SHP77 treated with DMSO at 0.1 percent for 48 hours (cell line): ENCODE data around the gene PRDM16.

Experiments used
- DNase-seq: peaks from one replicate; lab custom pipeline; 2025; lab: John Stamatoyannopoulos, UW

PRDM16 gene

DNA sequence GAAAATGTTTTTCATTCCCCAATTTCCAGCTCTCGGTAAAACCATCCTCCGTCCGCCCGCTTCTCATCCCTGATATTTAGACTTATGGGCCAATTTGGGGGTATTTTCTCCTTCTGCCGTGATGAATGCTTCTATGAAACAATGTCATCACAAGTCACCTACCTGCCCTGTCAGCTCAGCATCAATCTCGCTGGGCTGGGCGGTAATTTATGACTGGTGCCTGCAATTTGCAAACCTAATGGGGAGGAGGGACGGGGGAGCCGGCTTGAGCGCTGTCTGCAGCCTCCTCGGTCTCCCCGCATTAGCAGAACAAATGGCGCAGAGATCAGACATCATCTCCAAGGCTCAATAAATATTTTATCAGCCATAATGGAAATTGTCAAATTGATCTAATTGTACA, 72.1 kb downstream of the PRDM16 start:
- no peak for DNase-seq

DNA sequence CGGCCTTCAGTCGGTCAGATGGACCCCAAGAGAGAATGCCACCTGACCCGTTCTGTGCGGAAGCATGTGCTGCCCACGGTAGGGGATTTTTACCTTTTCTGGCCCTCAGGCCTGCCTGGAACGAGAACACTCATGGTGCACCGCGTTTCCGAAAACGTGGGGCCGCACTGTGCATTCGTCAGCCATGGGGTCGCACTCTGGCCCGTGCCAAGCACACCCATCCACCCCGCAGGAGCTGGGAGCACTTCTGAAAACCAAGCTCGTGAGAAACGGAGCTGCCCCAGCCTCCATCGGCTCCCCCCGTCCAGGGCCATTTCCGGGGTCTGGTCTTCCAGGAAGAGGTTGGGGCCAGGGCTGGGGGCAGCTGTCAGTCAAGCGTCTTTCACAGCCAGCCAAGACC, 72.8 kb downstream of the PRDM16 start:
- no peak for DNase-seq

DNA sequence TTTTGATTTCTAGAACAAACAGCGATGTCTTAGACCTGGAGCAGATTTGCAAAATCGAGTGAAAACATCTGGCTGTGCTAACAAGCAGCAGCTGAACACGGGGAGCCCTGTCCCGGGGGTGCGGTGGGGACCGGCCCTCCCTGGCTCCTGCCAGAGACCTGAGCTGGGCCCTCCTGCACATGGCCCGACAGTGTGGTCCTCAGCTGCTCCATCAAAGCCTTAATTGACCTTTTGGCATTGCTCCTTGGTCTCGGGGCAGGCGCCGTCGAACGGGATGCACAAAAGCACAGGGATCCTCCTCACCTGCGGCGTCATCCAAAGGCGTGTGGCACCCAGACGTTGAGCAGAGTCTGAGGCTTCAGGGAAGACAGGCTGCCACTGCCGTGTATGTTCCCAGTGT, 73.2 kb downstream of the PRDM16 start:
- DNase-seq: no peak

DNA sequence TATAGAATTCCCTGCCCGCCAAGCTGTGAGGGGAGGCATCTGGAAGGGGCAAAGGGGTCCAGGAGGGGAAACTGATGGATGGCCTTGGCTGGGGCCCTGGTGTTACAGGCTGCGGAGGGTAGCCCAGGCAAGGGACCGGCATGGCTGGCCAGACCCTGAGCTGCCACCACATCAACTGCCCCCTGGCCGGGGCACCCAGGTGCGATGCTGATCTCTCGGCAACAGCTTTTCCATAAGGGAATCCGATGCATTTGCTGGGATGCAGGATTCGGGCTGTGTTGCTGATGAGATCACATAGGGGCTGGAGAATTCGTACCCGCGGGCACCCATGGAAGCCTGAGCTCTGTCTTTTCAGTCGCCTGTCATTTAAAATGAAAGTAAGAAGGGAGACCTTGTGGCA, 73.7 kb downstream of the PRDM16 start:
- no peak for DNase-seq

DNA sequence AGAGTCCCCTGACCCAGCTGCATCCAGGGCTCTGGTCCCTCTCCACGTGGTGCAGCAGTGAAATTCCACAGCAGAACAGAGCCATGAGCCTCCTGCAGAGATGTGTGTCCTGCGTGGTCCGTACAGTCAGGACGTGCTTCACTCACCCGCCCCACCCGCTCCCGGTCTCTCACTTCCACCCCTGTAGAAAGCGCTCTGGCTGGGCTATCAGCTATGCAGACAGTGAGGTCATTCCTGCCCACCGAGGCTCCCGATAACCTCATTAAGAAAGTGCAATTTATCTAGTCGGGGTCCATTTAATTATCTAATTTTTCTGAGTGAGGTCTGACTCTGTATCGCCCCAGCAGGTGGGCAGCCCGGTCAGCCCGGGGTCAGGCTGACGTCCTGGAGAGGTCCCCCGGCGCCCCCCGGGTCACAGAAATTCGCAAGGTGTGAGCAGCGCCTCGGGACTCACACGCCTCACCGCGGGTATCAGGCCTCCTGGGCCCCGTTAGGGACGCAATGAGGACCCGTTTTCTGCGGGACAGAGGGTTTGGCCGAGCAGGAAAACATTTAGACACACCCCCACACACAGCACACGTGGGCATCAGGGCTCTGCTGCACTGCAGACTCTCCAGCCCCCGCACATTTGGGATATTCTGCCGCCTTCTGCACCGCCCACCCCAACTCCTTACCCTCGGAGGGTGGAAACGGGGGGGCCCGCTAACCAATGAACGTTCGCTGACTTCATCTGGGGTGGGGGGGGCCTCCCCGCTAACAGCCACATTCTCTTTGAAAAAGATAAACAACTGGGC, 76.7 kb downstream of the PRDM16 start:
- no peak for DNase-seq

DNA sequence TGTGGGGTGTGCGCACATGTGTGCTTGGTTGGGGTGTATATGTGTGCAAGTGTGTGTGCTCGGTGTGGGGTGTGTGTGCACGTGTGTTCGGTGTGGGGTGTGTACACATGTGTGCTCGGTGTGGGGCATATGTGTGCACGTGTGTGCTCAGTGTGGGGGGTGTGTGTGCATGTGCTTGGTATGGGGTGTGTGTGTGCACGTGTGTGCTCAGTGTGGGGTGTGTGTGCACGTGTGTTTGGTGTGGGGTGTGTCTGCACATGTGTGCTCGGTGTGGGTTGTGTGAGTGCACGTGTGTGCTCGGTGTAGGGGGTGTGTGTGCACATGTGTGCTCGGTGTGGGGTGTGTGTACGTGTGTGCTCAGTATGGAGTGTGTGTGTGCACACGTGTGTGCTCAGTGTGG, 77.5 kb downstream of the PRDM16 start:
- no peak for DNase-seq

DNA sequence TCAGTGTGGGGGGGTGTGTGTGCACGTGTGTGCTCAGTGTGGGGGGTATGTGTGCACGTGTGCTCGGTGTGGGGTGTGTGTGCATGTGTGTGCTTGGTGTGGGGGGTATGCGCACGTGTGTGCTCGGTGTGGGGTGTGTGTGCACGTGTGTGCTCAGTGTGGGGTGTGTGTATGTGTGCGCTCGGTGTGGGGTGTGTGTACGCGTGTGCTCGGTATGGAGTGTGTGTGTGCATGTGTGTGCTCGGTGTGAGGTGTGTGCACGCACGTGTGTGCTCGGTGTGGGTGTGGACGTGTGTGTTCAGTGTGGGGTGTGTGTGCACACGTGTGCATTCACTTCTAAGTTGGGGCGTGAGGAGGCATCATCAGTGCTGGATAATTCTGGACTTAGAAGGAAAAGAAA, 77.9 kb downstream of the PRDM16 start:
- DNase-seq: no peak

DNA sequence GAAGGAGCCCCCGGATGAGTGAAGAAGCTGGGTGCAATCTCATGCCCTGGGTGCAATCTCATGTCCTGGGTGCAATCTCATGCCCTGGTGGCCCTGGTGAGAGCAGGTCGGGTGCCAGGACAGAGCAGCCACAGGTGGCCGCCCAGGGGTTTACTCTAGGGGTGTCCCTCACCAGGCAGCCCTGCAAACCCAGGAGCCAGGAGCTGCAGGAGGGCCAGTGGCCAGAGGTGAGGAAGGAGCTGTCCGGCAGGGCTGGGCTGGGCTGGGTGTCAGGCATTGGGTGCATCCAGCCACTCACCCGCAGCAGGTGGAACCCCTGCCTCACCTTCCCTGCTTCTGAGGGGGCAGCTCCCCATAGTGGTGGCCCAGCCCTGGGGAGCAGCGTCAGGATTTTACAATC, 79.2 kb downstream of the PRDM16 start:
- DNase-seq: no peak

DNA sequence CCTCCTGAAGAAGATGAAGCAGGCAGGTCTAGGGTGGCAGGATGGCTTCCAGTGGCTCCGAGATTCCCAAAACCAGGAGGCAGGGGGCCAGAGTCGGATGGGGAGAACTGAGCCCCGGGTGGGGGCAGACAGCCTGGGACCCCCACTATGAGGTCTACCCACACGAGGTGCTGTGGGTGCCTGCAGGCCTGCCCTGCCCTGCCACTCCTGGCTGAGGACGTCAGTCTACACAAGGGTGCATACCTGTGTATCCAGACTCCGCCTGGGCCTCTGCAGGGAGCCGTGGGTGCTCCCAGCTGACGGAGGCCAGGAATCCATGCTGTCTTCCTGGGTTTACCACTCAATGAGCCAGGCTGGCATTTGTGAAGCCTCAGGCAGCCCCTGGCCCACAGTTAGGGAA, 80.3 kb downstream of the PRDM16 start:
- no peak for DNase-seq

DNA sequence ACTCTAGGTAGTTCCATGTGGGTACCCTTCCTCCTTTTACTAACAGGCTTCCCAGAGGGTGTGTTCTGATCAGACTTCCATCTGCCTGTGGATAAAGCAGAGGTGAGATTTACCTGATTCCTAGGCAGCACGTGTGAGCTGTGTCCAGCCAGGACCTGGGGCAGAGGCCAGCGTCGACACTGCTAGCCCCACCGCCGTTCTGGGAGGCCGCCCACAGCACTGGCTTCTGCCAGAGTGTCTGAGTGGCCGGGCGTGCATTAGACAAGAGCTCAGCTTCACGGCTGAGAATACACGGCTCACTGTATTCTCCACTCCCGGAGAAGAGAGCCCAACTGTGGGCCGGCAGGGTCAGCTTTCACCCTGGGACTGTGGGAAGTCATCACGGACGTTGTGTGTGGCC, 82.5 kb downstream of the PRDM16 start:
- DNase-seq: no peak

DNA sequence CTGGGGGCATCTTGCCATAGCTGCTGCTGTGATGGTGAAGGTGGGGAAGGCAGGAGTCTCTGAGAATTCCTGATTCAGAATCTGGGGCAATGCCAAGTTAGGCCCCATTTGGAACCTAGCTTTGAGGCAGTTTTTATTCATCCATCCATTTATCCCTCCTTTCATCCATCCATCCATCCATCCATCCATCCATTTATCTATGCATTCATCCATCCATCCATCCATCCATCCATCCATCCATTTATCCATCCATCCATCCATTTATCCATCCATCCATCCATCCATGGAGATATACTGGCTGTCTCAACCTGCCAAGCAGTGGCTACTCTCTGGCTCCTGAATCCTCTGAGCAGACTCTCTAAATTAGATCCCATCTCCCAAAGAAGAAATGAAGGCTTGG, 83.1 kb downstream of the PRDM16 start:
- no peak for DNase-seq

DNA sequence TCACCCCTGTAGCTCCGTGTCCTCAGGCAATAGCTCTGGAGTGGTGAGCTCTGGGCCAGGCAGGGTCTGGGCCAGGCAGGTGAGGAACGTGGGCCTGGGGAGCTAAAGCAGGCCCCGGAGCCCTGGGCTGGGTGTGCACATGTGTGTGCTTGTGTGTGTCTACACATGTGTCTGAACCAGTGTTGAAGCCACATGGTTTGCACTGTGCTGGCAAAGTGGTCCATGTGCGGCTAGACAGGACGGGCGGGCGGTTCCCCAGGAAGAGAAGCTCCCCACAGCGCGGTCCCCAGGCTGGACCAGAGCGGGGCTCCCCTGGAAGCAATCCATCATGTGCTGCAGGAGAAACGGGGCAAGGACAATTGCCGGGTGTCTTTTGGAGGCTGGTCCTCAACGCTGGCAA, 84.2 kb downstream of the PRDM16 start:
- DNase-seq: no peak

DNA sequence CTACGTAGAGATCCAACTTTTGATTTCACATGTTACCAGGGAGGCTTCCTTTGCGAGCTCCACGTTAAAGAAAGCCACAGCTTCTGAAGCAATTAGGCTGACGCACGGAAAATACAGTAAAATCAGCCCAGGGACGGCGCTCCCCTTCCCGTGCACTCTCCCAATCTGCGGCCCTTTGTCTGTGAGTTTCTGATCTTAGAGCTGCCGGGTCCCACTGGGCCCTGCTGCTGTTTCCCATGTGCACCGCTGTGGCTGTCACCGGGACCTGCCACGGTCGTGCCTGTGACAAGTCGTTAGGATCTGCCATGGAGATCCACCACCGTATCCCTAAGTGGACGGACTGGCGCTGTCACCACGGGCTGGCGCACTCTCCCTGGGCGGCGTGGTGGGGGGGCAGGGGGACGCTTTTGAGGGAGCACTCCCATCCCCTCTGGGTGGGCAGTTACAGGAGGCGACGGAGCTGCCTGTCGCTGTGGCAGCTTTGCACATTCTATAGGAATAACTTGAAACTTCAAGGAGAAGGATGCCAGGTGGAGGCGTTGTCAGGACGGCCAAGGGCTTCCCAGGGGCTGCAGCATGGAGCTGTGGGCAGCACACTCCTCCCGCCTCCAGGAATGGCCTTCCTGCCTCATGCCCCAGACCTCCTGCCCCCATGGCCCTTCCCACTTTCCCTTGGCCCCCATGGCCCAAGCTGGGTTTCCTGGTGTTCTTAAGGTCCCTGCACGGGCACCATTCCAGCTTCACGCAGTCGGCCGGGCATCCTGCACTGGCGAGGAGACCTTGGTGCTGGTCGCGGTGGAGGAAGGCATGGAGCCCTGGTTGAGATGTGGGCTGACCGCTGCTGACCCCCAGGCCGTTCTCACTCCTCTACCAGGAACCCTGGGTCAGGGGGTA, 85.1 kb downstream of the PRDM16 start:
- DNase-seq: no peak

DNA sequence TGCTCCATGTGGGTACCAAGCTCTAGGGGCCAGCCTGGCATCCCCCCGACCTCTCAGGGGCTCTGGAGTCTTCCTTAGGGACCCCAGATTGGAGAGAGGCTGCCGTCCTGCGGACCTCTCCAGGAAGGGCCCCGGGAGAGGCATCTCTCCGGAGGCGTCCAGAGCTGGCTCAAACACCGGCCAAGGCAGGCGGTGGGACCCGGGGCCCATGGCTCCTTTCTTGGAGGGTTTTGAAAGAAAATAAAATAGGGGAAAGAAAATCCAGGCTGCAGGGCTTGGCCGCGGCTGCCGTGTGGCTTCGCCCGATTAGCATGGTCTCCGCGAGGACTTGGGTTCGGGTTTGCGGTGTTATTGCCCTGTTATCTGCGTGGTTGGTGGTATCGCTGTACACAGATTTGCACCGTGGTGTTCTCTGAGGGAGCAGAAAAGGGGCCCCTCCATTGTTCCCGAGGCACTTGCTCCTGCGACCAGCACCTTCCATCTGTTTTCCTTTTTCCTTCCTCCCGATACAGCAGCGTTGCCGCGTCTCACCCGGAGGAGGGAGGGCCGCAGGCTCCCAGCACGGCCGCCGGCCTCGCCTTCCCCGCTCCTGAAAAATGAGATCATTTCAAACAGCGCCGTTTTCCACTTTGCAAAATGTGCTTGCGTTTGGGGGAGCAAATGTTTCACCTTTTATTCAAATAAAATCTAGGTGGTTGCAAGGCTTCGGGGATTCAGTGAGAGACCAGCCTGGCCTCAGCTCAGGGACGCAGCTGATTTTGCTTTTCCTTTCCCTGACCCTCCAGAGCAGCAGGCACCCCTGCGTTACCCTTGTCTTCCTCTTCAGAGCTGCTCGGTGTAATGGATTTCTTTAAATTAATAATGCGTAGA, 86.3 kb downstream of the PRDM16 start:
- no peak for DNase-seq

DNA sequence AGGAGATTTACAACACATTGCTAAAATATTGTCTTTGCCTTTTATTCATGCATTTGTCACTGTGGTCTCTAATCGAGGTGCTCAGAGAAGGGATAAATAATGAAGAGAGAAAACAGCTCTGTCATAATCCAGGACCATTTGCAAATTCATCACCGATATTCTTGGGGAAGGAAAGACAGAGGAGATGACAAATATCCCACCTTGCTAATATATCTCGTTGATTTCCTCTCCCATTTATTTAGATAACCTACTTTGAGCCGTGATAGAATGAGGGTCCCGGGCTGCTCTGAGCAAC, 86.9 kb downstream of the PRDM16 start:
- no peak for DNase-seq

DNA sequence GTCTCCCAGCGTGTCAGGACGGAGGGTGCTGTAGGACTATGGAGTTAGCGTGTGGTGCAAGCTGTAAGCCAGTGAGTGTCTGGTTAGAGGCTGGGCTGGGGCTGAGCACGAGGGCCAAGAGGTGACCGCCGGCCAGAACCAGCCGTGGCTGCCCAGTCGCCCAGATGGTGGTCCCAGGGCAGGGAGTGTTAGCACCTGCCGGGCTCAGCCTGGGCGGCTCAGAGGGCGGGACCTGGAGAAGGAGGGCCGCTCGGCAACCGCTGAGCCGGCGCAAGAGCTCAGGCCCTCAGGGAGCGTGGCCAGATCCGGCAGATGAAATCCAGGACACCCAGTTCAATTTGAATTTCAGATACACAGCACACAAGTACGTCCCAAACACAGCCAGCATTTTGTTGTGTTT, 87.9 kb downstream of the PRDM16 start:
- no peak for DNase-seq

DNA sequence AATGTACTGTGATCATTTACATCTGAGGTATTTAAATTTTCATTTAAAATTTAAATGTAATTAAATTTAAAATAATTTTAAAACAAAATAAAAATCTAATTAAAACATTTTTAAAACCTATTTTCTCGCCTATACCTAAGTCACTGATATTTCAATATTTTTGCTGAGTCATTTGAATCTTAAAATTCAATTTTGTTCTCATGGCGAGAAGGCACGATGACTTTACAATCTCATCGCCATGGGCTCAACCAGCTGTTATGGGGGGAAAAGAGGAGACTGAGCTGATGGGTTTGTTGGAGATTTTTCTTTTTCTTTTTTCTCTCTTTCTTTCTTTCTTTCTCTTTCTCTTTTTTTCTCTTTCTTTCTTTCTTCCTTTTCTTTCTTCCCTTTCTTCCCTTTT, 89.3 kb downstream of the PRDM16 start:
- no peak for DNase-seq

DNA sequence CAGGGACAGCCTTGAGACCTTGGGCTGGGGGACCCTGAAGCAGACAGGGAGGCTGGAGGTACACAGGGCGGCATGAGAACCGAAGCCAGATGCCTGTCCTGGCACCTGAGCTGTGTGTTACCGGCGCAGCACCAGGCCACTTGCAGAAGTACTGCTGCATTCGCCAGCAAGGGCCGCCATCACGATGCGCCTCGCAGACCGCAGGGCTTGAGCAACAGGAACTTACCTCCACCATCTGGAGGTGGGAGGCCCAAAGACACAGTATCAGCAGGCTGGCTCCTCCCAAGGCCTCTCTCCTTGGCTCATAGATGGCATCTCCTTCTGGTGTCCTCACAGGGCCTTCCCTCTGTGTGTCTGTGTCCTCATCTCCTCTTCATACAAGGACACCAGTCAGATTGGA, 90.1 kb downstream of the PRDM16 start:
- no peak for DNase-seq

DNA sequence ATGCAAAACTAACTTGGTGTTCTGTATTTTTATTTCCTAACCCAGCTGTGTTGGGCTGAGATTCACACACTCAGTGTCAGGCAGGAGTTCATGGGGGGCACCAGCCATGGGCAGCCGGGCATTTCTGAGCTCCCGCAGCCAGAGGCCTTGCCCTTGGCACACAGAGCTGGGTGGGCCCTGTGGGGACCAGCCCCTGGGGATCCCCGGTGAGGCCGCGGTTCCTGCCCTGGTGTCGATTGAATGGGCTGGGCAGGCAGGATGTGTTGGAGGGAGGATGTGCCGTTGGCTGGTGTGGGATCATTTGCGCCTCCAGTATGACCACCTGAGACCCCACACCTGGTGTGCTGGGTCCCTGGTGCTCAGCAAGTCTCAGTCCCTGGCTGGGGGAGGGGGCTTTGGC, 91.0 kb downstream of the PRDM16 start:
- DNase-seq: no peak

DNA sequence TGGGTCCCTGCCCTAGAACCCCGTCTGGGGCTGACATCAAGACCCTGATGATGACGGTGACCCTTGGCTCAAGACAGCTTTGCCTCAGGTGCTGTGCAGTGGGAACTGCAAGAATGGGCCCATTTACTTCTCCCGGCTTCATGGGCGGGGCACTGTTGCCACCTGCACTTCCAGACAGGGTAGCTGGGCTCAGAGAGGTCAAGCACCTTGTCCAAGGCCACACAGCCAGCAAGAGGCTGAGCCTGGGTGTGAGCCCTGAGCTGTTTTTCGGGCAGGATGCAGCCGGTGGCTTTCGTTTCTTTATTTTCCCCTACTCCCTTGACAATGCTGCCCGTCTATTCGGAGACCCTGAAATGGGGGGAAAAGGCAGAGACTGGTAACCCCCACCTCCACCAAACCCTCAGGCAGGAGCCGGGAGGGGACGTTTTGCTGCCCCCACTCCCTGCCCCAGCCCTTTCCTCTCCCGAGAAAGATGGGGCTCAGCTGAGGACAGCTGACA, 91.7 kb downstream of the PRDM16 start:
- no peak for DNase-seq

DNA sequence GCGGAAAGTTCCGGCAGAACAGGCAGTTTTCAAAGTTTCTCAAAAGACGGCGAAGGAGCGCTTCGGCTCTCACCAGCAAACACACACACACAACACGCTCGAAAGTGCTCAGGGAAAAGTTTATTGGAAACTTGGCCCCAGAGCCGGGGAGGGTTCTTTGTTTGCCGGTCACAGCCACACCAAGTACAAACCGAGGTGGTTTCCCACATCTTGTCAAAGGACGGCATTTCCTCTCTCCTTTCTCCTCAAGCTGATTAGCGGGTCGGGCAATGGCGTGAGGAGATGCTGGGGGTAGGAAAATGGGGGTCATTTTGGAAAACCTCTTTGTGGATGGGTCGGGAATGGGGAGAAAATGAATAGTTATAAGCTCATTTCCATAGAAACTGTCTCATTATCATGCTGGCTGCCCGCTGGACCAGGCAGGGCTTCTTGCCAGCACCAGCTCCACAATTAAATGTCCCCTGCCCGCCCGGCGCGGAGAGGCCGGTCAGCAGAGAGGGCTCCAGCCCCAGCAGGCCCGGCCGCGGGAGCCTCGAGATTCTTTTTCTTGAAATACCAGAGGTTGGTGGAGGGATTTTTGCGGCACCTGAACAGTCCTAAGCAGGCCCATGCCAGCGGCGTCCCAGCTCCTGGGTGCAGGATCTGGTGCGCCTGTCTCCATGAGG, 92.3 kb downstream of the PRDM16 start:
- DNase-seq: no peak

DNA sequence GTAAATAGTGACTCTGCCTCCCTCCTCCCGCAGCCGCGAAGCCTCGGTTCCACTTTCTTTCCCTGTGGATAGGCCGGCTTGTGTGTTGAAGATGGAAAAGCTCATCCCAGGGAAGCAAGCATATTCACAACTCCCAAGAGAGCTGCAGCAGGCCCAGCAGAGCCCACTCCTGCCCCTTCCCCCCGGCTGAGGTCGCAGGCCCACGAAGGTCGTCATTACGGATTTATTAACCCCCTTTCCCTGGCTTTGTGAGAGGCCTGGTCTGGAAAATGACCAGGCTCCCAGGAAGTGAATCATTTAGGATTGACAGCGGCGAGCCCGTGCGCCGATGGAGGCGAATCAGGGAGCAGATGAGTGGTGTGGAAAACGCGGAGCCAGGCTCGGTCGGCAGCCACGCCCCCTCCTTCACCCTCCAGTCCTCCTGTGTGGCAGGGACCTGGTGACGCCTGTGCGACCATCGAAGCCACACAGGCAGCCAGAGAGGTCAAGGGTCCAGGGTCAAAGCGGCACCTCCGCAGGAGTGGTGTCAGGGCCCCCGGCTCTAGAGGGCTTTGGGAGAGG, 93.4 kb downstream of the PRDM16 start:
- no peak for DNase-seq
